ENCODE measurements around the gene MTM1. TPM values are rescaled to one million over a fixed set of nuclear protein-coding genes. Genes with fewer than 3 reads are reported as not detected.

MTM1 gene
- 10 to 100 TPM; 17.1 to 21.4 TPM for total RNA-seq

DNA sequence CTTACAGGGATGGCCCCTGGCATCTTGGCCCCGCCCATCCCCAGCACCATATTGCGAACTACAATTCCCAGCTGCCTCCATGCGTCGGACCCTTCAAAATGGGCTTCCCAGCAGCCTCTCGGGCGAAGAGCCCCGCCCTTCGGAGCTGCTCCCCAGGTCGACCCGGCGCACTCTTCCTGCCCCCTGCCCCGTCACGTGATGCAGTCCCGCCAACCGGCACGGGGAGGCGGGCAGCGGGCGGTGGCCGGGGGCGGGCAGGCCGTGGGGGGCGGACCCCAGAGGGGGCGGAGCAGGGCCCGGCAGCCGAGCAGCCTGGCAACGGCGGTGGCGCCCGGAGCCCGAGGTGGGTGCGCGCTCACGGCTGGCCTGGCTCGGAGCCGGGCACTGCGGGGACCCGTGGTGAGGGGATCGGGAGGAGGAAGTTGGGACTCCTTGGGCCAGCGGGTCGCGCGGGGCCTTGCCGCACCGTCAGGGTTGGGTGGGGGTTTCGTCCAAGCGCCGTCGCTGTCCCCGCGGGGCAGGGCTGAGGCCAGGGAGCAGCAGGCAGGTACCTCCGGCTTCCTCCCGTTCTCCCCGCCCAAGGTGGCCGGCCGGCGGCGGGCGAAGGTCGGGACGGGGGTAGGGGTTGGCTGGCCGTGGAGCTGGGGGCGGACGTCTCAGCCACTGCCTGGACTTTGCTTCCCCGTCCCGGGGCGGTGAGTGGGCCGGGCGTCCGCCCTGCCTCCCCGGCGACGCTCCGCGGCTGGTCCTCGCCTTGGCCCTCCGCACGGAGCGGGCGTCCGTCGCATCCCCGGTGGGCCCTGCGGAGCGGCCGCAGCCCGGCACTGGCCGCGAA is at the start of gene MTM1:
MTM1 (plus strand) TSS at position 302 of the 835 bp plus-strand sequence. CDS start 23,994 bp downstream, outside the sequence.
- peak within 1 kb of the TSS; percentile 92 for H3K27ac Mint-ChIP-seq
- H3K9me3 Mint-ChIP-seq: no peaks in the 10 kb centered on the region
- no peaks in the 10 kb centered on the region for H3K27me3 Mint-ChIP-seq
- peak; percentile 88 for ATAC-seq (replicated peaks)
- peak within 1 kb of the TSS; percentile 87 for H3K4me3 Mint-ChIP-seq
- H3K4me1 Mint-ChIP-seq: peaks cover 14% of the 10 kb centered on the region
- no peaks in the 10 kb centered on the region for H3K36me3 Mint-ChIP-seq (ENCODE audit: low read depth)

DNA sequence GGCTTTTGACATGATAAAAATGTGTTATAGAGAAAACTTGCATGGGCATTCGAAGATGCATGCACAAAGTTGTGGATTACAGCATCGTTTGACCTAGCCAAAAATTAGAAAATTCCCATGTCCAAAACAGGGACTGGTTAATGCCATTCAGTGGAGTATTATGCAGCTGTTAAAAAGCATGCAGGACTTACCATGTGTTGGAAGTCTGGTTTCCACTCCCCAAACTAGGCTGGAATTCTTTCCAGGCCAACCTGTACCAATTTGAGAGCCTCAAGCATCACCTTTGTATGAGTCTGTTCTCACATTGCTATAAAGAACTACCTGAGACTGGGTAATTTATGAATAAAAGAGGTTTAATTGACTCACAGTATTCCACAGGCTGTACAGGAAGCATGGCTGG is 45.9 kb upstream of the MTM1 start:
- Mint-ChIP-seq H3K4me3 (no peak overlapping the region), H3K4me1 (no peaks in the 10 kb centered on the region), H3K27ac (no peak overlapping the region), H3K9me3 (no peaks in the 10 kb centered on the region), H3K27me3 (no peaks in the 10 kb centered on the region), H3K36me3 (ENCODE audit: low read depth) (no peaks in the 10 kb centered on the region)
- ATAC-seq (replicated peaks): no peak

- ATAC-seq (replicated peaks): no peak
- no peaks in the 10 kb centered on the region for H3K4me1 Mint-ChIP-seq
Observed at GRCh38 chrX:150525061-150525919, 43.1 kb upstream of the MTM1 start.

DNA sequence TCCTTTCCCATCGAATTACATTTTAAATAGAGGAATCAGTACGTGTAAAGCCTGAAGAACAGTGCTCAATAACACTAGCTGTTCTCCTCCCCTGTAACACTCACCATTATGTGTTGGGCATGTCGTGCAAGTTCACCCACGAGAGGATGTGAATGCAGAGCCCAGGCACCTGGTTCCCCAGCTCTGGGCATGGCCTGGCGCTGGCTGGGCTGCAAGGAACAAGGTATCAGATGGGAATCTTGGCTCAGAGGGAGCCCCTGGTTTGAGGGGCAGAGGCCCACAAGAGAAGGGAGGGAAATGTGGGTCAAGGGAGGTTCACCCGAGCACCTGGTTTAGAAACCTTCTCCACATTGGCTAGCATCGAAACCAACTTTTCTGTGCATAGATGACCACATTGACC is 41.7 kb upstream of the MTM1 start:
- Mint-ChIP-seq H3K4me1 (no peaks in the 10 kb centered on the region), H3K27me3 (no peaks in the 10 kb centered on the region)
- ATAC-seq (replicated peaks): no peak

More at GRCh38 chrX:150525061-150525919, 43.1 kb upstream of the MTM1 start:
- H3K9me3 Mint-ChIP-seq: no peaks in the 10 kb centered on the region
- H3K36me3 Mint-ChIP-seq (ENCODE audit: low read depth): no peaks in the 10 kb centered on the region
- no peaks in the 10 kb centered on the region for H3K27me3 Mint-ChIP-seq
- no peak overlapping the region for H3K27ac Mint-ChIP-seq
- no peak overlapping the region for H3K4me3 Mint-ChIP-seq

GRCh38 chrX:150527108-150527507 is 41.3 kb upstream of the MTM1 start:
- H3K27me3 Mint-ChIP-seq: no peaks in the 10 kb centered on the region
- no peaks in the 10 kb centered on the region for H3K9me3 Mint-ChIP-seq
- H3K36me3 Mint-ChIP-seq (ENCODE audit: low read depth): no peaks in the 10 kb centered on the region
- H3K27ac Mint-ChIP-seq: no peak overlapping the region
- no peak overlapping the region for H3K4me3 Mint-ChIP-seq
- no peaks in the 10 kb centered on the region for H3K4me1 Mint-ChIP-seq
- no peak for ATAC-seq (replicated peaks)

More for the DNA sequence above, 41.7 kb upstream of the MTM1 start:
- Mint-ChIP-seq H3K36me3 (ENCODE audit: low read depth) (no peaks in the 10 kb centered on the region), H3K4me3 (no peak overlapping the region), H3K27ac (no peak overlapping the region), H3K9me3 (no peaks in the 10 kb centered on the region)

GRCh38 chrX:150529587-150529986 is 38.8 kb upstream of the MTM1 start:
- Mint-ChIP-seq H3K4me3 (no peak overlapping the region), H3K9me3 (peaks cover 6% of the 10 kb centered on the region), H3K36me3 (ENCODE audit: low read depth) (no peaks in the 10 kb centered on the region), H3K27ac (no peak overlapping the region), H3K27me3 (no peaks in the 10 kb centered on the region), H3K4me1 (peaks cover 4% of the 10 kb centered on the region)
- ATAC-seq (replicated peaks): no peak

DNA sequence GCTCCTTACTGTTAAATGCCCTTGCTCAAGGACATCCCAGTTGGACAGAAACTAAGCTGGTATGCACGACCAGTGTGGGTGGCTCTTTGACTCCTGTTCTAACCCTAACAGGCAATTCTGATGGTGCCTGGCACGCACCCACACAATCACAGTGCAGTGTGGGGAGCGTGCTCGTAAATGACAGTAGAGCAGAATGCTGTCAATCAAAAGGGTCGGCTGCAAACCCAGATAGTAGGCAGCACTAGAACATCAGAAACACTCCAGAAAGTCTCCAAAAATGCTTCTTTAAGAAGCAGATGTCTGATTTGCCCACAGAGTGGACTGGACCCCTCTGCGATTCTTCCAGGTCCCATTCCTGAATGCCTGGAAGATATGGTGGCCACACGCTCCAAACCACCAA is 37.6 kb upstream of the MTM1 start:
- H3K36me3 Mint-ChIP-seq (ENCODE audit: low read depth): no peaks in the 10 kb centered on the region
- no peak for ATAC-seq (replicated peaks)
- H3K27me3 Mint-ChIP-seq: no peaks in the 10 kb centered on the region
- peaks cover 4% of the 10 kb centered on the region for H3K4me1 Mint-ChIP-seq
- no peak overlapping the region for H3K27ac Mint-ChIP-seq
- H3K9me3 Mint-ChIP-seq: peaks cover 6% of the 10 kb centered on the region
- no peak overlapping the region for H3K4me3 Mint-ChIP-seq

DNA sequence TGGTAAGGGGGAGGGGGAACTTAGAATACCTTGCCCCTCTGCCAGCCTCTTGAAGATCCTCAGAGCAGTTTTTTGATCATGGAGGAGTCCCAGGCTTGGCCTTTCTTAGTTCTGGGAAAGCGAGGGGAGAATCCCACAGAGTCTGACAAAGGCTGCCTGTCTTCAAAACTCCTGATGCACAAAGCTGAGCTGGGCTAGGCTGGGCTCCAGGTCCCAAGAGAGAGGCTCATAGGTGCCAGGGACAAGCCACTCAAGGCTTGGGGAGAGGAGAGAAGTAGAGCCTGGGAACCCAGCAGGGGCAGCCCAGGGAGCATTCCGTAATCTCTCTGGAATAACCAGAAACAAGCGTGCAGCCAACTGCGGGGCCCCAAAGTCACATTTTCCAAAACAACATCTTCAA is 37.0 kb upstream of the MTM1 start:
- Mint-ChIP-seq H3K9me3 (peaks cover 9% of the 10 kb centered on the region), H3K27me3 (no peaks in the 10 kb centered on the region), H3K36me3 (ENCODE audit: low read depth) (no peaks in the 10 kb centered on the region), H3K4me3 (no peak overlapping the region), H3K27ac (no peak overlapping the region), H3K4me1 (peaks cover 4% of the 10 kb centered on the region)
- no peak for ATAC-seq (replicated peaks)

DNA sequence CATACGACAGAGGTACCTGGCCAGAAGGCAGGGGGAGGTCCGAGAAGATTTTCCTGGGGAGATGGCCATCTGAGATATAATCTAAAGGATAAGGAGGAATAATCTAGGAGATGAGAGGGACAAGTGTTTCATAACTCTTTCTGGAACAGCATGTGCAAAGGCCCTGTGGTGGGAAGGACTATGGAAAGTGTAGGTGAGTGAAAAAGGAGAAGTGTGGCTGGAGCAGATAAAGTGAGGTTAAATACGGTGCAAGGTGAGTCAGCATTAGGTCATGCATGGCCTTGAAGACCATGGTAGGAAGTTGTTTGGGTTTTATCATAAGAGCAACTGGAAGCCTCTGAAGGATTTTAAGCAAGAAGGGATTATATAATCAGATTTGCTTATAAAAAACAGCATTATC is 34.6 kb upstream of the MTM1 start:
- no peak for ATAC-seq (replicated peaks)
- no peak overlapping the region for H3K4me3 Mint-ChIP-seq
- H3K9me3 Mint-ChIP-seq: peaks cover 9% of the 10 kb centered on the region
- peaks cover 4% of the 10 kb centered on the region for H3K4me1 Mint-ChIP-seq
- H3K27ac Mint-ChIP-seq: no peak overlapping the region
- H3K36me3 Mint-ChIP-seq (ENCODE audit: low read depth): no peaks in the 10 kb centered on the region
- no peaks in the 10 kb centered on the region for H3K27me3 Mint-ChIP-seq

DNA sequence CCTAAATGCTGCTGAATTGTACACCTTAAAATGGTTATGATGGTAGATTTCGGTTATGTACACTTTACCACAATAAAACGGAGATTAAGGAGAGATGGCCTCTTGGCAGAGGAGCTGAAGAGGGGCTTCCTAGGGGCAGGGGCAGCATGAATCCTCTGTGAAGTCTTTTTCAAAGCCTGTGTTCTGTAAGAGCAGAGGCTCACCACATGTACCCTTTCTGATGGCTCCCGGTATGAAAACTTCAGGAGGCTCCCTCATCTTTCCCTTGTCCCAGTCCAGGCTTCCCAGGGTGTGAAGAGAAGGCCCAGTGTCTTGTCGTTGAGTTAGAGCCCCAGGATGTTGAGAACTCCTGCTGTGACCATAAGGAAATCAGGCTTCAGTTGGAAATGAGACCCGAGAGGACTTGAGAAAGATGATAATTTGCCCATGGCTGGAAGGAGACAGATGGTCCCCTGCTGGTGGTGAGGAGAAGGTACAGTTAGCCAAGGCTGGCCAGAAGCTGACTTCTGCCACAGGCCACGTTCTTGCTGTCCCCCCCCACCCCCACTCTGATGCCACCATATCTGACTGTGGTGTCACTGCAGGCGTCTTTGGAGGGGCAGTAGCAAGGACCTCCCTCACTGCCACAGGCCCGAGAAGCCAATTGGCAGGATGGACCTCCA is 31.8 kb upstream of the MTM1 start:
- Mint-ChIP-seq H3K4me1 (peaks cover 4% of the 10 kb centered on the region), H3K36me3 (ENCODE audit: low read depth) (no peaks in the 10 kb centered on the region), H3K9me3 (peaks cover 9% of the 10 kb centered on the region), H3K27ac (no peak overlapping the region), H3K27me3 (no peaks in the 10 kb centered on the region), H3K4me3 (no peak overlapping the region)
- ATAC-seq (replicated peaks): no peak

GRCh38 chrX:150537851-150538250 is 30.6 kb upstream of the MTM1 start:
- H3K27me3 Mint-ChIP-seq: no peaks in the 10 kb centered on the region
- H3K27ac Mint-ChIP-seq: no peak overlapping the region
- peaks cover 9% of the 10 kb centered on the region for H3K9me3 Mint-ChIP-seq
- H3K4me1 Mint-ChIP-seq: peaks cover 4% of the 10 kb centered on the region
- H3K4me3 Mint-ChIP-seq: no peak overlapping the region
- no peak for ATAC-seq (replicated peaks)
- no peaks in the 10 kb centered on the region for H3K36me3 Mint-ChIP-seq (ENCODE audit: low read depth)

DNA sequence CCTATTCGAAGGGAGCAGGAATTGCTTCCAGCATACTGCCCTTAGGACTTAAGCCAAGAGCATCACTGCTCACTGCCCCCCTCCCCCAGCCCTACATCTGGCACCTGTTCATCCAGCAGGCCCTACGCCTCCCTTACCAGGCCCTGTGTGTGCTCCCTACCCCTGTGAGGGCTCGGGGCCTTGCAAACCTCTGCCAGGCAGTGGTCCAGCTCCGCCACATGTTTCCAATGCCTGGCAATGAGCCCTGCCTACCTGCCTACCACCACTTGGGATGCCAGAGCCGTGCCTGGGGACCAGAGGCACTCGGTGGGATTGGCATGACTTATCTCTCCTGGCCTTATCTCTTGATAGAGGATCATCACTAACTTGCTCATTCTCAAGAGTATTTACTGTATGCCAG is 27.5 kb upstream of the MTM1 start:
- H3K9me3 Mint-ChIP-seq: peaks cover 3% of the 10 kb centered on the region
- no peaks in the 10 kb centered on the region for H3K36me3 Mint-ChIP-seq (ENCODE audit: low read depth)
- H3K4me1 Mint-ChIP-seq: no peaks in the 10 kb centered on the region
- H3K27ac Mint-ChIP-seq: no peak overlapping the region
- H3K4me3 Mint-ChIP-seq: no peak overlapping the region
- no peaks in the 10 kb centered on the region for H3K27me3 Mint-ChIP-seq
- ATAC-seq (replicated peaks): no peak

GRCh38 chrX:150542846-150543229 is 25.6 kb upstream of the MTM1 start:
- Mint-ChIP-seq H3K4me1 (peaks cover 7% of the 10 kb centered on the region), H3K4me3 (no peak overlapping the region), H3K27me3 (no peaks in the 10 kb centered on the region), H3K36me3 (ENCODE audit: low read depth) (no peaks in the 10 kb centered on the region), H3K27ac (no peak overlapping the region), H3K9me3 (no peaks in the 10 kb centered on the region)
- no peak for ATAC-seq (replicated peaks)

- Mint-ChIP-seq H3K9me3 (no peaks in the 10 kb centered on the region), H3K36me3 (ENCODE audit: low read depth) (no peaks in the 10 kb centered on the region), H3K4me1 (peaks cover 11% of the 10 kb centered on the region)
Observed at GRCh38 chrX:150543230-150544155, 24.9 kb upstream of the MTM1 start.

More at GRCh38 chrX:150543230-150544155, 24.9 kb upstream of the MTM1 start:
- Mint-ChIP-seq H3K27ac (peak overlapping the region; percentile 42), H3K4me3 (no peak overlapping the region), H3K27me3 (no peaks in the 10 kb centered on the region)
- peak; percentile 50 for ATAC-seq (replicated peaks)

Measured in activated T-helper 17 cell treated with anti-CD3 and anti-CD28 coated beads, Interleukin-2, amount 50 U/mL, for 72 hours (primary cell).